Measurements from ENCODE around the gene FARS2. TPM values are rescaled to one million over a fixed set of nuclear protein-coding genes. Genes with fewer than 3 reads are reported as not detected.

FARS2 gene
- total and polyA plus RNA-seq, 2 experiments from 2014 or later = 9.9 to 15.4 TPM

DNA sequence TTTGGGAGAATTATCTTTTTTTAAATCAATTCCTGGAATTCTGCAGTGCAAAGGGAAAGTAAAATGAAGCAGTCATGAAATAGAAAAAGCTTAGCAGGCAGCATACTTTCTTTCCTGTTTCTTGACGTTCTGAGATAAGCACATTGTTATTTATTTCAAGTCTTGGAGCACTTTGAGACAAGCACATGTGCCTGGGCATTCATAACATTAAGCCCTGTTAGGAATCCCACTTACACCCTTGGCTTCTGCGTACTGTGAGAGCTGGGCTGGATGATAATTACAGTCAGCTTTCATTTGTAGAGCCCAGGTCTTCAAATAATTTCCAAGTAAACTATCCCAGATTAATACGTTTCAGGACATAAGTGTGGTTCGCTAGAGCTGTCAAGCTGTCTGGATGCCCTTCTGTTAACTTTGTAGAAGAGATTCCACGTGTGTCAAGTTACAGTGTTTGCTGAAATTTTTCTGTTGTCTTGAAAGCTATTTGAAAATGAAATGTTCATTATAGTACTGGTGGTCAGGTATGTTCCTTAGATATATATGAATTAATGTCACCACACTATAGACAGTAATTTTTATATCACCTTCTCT is 8.9 kb downstream of the FARS2 start:
- 58% methylated on average over 5 of the region's 5 CpGs for WGBS (ENCODE audit: low lambda C conversion rate, missing lambda C conversion rate)
- peaks cover 23% of the 10 kb centered on the region for H3K79me2 ChIP-seq
- no peak overlapping the region for H3K4me2 ChIP-seq
- no peak for DNase-seq (ENCODE audit: low spot score)
- H4K20me1 ChIP-seq (ENCODE audit: insufficient read depth, poor library complexity, severe bottlenecking) = no peaks in the 10 kb centered on the region
- no peaks in the 10 kb centered on the region for H3K27me3 ChIP-seq
- TF ChIP-seq EZH2 (IDR thresholded peaks at IDR 0.05; ENCODE audit: borderline replicate concordance) (no peak), EZH2phosphoT487 (IDR thresholded peaks at IDR 0.05; ENCODE audit: low read depth, severe bottlenecking, unreplicated experiment) (no peak)
- TF ChIP-seq, protein P1, sequence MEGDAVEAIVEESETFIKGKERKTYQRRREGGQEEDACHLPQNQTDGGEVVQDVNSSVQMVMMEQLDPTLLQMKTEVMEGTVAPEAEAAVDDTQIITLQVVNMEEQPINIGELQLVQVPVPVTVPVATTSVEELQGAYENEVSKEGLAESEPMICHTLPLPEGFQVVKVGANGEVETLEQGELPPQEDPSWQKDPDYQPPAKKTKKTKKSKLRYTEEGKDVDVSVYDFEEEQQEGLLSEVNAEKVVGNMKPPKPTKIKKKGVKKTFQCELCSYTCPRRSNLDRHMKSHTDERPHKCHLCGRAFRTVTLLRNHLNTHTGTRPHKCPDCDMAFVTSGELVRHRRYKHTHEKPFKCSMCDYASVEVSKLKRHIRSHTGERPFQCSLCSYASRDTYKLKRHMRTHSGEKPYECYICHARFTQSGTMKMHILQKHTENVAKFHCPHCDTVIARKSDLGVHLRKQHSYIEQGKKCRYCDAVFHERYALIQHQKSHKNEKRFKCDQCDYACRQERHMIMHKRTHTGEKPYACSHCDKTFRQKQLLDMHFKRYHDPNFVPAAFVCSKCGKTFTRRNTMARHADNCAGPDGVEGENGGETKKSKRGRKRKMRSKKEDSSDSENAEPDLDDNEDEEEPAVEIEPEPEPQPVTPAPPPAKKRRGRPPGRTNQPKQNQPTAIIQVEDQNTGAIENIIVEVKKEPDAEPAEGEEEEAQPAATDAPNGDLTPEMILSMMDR (IDR thresholded peaks at IDR 0.05; ENCODE audit: poor library complexity) = no peak
- H3K4me3 ChIP-seq = no peak overlapping the region
- no peak overlapping the region for H3K27ac ChIP-seq
- no peak overlapping the region for H2AFZ ChIP-seq
- H3K4me1 ChIP-seq (ENCODE audit: insufficient read depth) = no peaks in the 10 kb centered on the region
- no peaks in the 10 kb centered on the region for H3K36me3 ChIP-seq (replicated peaks; ENCODE audit: insufficient read depth, low read depth)
- no peaks in the 10 kb centered on the region for H3K9me2 ChIP-seq (replicated peaks; ENCODE audit: insufficient read depth)
- H3K9me3 ChIP-seq (ENCODE audit: low read depth) = no peaks in the 10 kb centered on the region

DNA sequence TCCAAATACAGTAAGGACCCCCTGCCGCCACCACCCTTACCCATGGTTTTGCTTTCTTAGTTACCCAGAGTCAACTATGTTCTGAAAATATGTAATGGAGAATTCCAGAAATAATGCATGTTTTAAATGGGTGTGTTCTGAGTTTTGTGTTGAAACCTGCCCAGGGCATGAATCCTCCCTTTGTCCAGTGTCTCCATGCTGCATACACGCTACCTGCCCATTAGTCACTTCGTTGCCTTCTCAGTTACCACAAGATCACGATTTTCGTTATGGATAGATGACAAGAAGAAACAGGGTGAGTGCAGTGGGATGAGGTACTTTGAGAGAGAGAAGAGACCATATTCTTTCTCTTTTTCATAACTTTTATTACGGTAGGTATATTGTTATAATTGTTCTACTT is 10.6 kb downstream of the FARS2 start:
- 99% methylated on average over 6 of the region's 6 CpGs for WGBS (ENCODE audit: low lambda C conversion rate, missing lambda C conversion rate)
- H3K4me2 ChIP-seq = no peak overlapping the region

DNA sequence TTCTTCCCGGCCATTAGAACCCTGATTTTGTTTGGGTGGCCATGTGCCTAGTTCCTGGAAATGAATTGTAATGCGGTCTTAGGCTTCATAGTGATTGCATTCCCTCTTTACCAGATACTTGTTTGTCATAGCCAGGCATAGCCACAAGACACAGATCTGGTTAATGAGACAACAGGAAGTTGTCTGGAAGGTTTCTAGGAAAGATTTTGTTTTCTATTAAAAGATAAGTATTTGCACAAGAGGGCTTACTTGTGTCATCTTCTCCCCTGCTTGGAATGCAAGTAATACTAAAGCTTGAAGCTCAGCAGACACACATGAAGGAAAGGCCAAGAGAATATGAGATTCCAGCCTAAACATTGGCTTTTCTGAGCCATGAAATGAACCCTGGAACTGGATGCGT is 12.9 kb downstream of the FARS2 start:
- DNase-seq (ENCODE audit: low spot score) = no peak
- Histone ChIP-seq H3K79me2 (peaks cover 14% of the 10 kb centered on the region), H3K27ac (no peak overlapping the region), H3K4me3 (no peak overlapping the region), H3K36me3 (replicated peaks; ENCODE audit: insufficient read depth, low read depth) (no peaks in the 10 kb centered on the region), H2AFZ (no peak overlapping the region), H3K27me3 (no peaks in the 10 kb centered on the region), H3K4me2 (no peak overlapping the region), H3K4me1 (ENCODE audit: insufficient read depth) (no peaks in the 10 kb centered on the region), H3K9me3 (ENCODE audit: low read depth) (no peaks in the 10 kb centered on the region), H4K20me1 (ENCODE audit: insufficient read depth, poor library complexity, severe bottlenecking) (no peaks in the 10 kb centered on the region), H3K9me2 (replicated peaks; ENCODE audit: insufficient read depth) (no peaks in the 10 kb centered on the region)
- TF ChIP-seq, protein P1 (IDR thresholded peaks at IDR 0.05; ENCODE audit: poor library complexity) = no peak
- TF ChIP-seq EZH2phosphoT487 (IDR thresholded peaks at IDR 0.05; ENCODE audit: low read depth, severe bottlenecking, unreplicated experiment) = no peak
- TF ChIP-seq EZH2 (IDR thresholded peaks at IDR 0.05; ENCODE audit: borderline replicate concordance) = no peak
- 91% methylated on average over 3 of the region's 3 CpGs for WGBS (ENCODE audit: low lambda C conversion rate, missing lambda C conversion rate)

More for the DNA sequence above, 10.6 kb downstream of the FARS2 start:
- Histone ChIP-seq H3K36me3 (replicated peaks; ENCODE audit: insufficient read depth, low read depth) (no peaks in the 10 kb centered on the region), H3K4me1 (ENCODE audit: insufficient read depth) (no peaks in the 10 kb centered on the region), H3K9me2 (replicated peaks; ENCODE audit: insufficient read depth) (no peaks in the 10 kb centered on the region), H2AFZ (no peak overlapping the region), H3K4me3 (no peak overlapping the region), H3K27me3 (no peaks in the 10 kb centered on the region), H3K79me2 (peaks cover 12% of the 10 kb centered on the region), H4K20me1 (ENCODE audit: insufficient read depth, poor library complexity, severe bottlenecking) (no peaks in the 10 kb centered on the region), H3K27ac (no peak overlapping the region), H3K9me3 (ENCODE audit: low read depth) (no peaks in the 10 kb centered on the region)
- DNase-seq (ENCODE audit: low spot score) = no peak
- TF ChIP-seq, protein P1 (IDR thresholded peaks at IDR 0.05; ENCODE audit: poor library complexity) = no peak
- TF ChIP-seq EZH2phosphoT487 (IDR thresholded peaks at IDR 0.05; ENCODE audit: low read depth, severe bottlenecking, unreplicated experiment) (no peak), EZH2 (IDR thresholded peaks at IDR 0.05; ENCODE audit: borderline replicate concordance) (no peak)

All from hepatocyte (in vitro differentiated cells).